Endothelial cell of umbilical vein (primary cell): ENCODE results near the gene RAX. TPM values are rescaled to one million over a fixed set of nuclear protein-coding genes. Genes with fewer than 3 reads are reported as not detected.

ENCODE experiments used
- BruUV-seq: library from RNA; stranded (reverse); fragments of 400-500 nt; replicated peaks from 2 replicates; lab custom pipeline; 2021; lab: Mats Ljungman, UMichigan
- CTCF ChIA-PET: fragments of 300-600, 350-600 bp; sonication (Branson Sonifier 250); formaldehyde crosslinking; loops from one replicate; lab custom pipeline; 2021; ENCODE audit warnings: antibody characterized with exemption, inconsistent platforms; lab: Charles Lee
- POLR2A ChIA-PET: fragments of 300-600, 350-600 bp; sonication (Branson Sonifier 250); formaldehyde crosslinking; loops from one replicate; lab custom pipeline; 2021; ENCODE audit warnings: antibody characterized with exemption, inconsistent platforms; lab: Charles Lee
- DNase-seq: peaks from one replicate; pipeline ENCODE4 v3.0.0-alpha.2; 2011; ENCODE audit warnings: low read depth, low spot score
- FAIRE-seq: peaks from 2 replicates; lab custom pipeline; 2011; peaks lifted over from hg19 to GRCh38; lab: Jason Lieb, UNC
- H2AFZ ChIP-seq: 2 replicates; pipeline ENCODE4 v1.6.0; 2012; ENCODE audit warnings: low read depth, low read length, control low read depth, inconsistent platforms
- H3K27ac ChIP-seq: 2 replicates; pipeline ENCODE4 v1.5.1; 2011; ENCODE audit warnings: low read depth, mild to moderate bottlenecking, control low read depth, low read length, moderate library complexity; ENCODE audit not compliant: insufficient read depth
- H3K27me3 ChIP-seq, 2 experiments: 2 replicates each; pipeline versions ENCODE4 v1.6.0 to v1.6.1; 2011; ENCODE audit warnings: low read length in 2 of 2, mixed read lengths in 1 of 2; ENCODE audit not compliant: control insufficient read depth in 2 of 2, insufficient read depth in 2 of 2
- H3K36me3 ChIP-seq, 2 experiments: 2 replicates in 1 of 2; 3 replicates in 1 of 2; pipeline ENCODE4 v1.5.1; 2011; ENCODE audit warnings: low read length in 2 of 2, mild to moderate bottlenecking in 1 of 2, moderate library complexity in 1 of 2; ENCODE audit not compliant: control insufficient read depth in 2 of 2, insufficient read depth in 2 of 2; ENCODE audit errors: extremely low read depth in 1 of 2
- H3K4me1 ChIP-seq: 3 replicates; pipeline ENCODE4 v1.5.1; 2011; ENCODE audit warnings: mild to moderate bottlenecking, low read length; ENCODE audit not compliant: control insufficient read depth, insufficient read depth; ENCODE audit errors: extremely low read depth
- H3K4me2 ChIP-seq: 2 replicates; pipeline ENCODE4 v1.6.1; 2011; ENCODE audit warnings: low read length, control low read depth, mixed read lengths; ENCODE audit not compliant: insufficient read depth
- H3K4me3 ChIP-seq, 3 experiments: fragments of 200-600 bp in 1 of 3; sonication (generic), shearing (Covaris generic) in 1 of 3; replicated peaks in 1 of 3; 2 replicates each; pipeline ENCODE4 v1.5.1; 2011 to 2016; ENCODE audit warnings: control low read depth in 3 of 3, low read length in 3 of 3, mild to moderate bottlenecking in 2 of 3, inconsistent platforms in 1 of 3, low read depth in 1 of 3, moderate library complexity in 1 of 3; ENCODE audit not compliant: insufficient read depth in 1 of 3
- H3K79me2 ChIP-seq: 2 replicates; pipeline ENCODE4 v1.6.0; 2012; ENCODE audit warnings: low read length, inconsistent platforms; ENCODE audit not compliant: control insufficient read depth, insufficient read depth
- H3K9ac ChIP-seq: replicated peaks from 2 replicates; pipeline ENCODE3; 2011; ENCODE audit warnings: low read length, control low read depth; ENCODE audit not compliant: insufficient read depth; ENCODE audit errors: extremely low read depth
- H3K9me1 ChIP-seq: replicated peaks from 3 replicates; pipeline ENCODE4 v1.6.0; 2011; ENCODE audit warnings: mild to moderate bottlenecking, low read length; ENCODE audit not compliant: control insufficient read depth, insufficient read depth; ENCODE audit errors: extremely low read depth
- H3K9me3 ChIP-seq: replicated peaks from 2 replicates; pipeline ENCODE4 v1.5.1; 2012; ENCODE audit warnings: low read length, inconsistent platforms; ENCODE audit not compliant: control insufficient read depth, insufficient read depth
- H4K20me1 ChIP-seq: replicated peaks from 2 replicates; pipeline ENCODE3; 2011; ENCODE audit warnings: mild to moderate bottlenecking, low read length; ENCODE audit not compliant: control insufficient read depth, insufficient read depth; ENCODE audit errors: extremely low read depth
- CTCF ChIP-seq, 2 donors: IDR thresholded peaks; 1 replicate in 1 of 2; 2 replicates in 1 of 2; pipeline ENCODE4 v1.5.1; 2011; ENCODE audit warnings: low read length in 2 of 2, mild to moderate bottlenecking in 2 of 2, moderate library complexity in 2 of 2, control low read depth in 1 of 2, inconsistent platforms in 1 of 2, low read depth in 1 of 2; ENCODE audit not compliant: insufficient read depth in 1 of 2; ENCODE audit errors: extremely low read depth in 1 of 2
- EZH2 ChIP-seq: IDR thresholded peaks from 2 replicates; pipeline ENCODE4 v1.6.1; 2012; ENCODE audit warnings: borderline replicate concordance, low read depth, mild to moderate bottlenecking, moderate library complexity, low read length, inconsistent platforms; ENCODE audit not compliant: severe bottlenecking
- FOS ChIP-seq: IDR thresholded peaks from 2 replicates; pipeline ENCODE4 v1.6.1; 2011; ENCODE audit warnings: mild to moderate bottlenecking, low read length, moderate library complexity, borderline replicate concordance; ENCODE audit not compliant: insufficient read depth
- GATA2 ChIP-seq: IDR thresholded peaks from 2 replicates; pipeline ENCODE4 v1.7.0; 2011; ENCODE audit warnings: low read depth, mild to moderate bottlenecking, moderate library complexity, mixed read lengths, low read length; ENCODE audit not compliant: insufficient read length, insufficient read depth
- JUN ChIP-seq: IDR thresholded peaks from 2 replicates; pipeline ENCODE4 v1.6.1; 2011; ENCODE audit warnings: borderline replicate concordance, low read depth; ENCODE audit not compliant: insufficient read length, insufficient read depth
- MYC ChIP-seq: IDR thresholded peaks from one replicate; pipeline ENCODE4 v1.6.1; 2011; ENCODE audit warnings: mild to moderate bottlenecking, low read depth, low read length
- POLR2A ChIP-seq: IDR thresholded peaks from 2 replicates; pipeline ENCODE4 v1.6.1; 2012; ENCODE audit warnings: low read depth, mild to moderate bottlenecking, control low read depth, low read length
- POLR2AphosphoS5 ChIP-seq: IDR thresholded peaks from 2 replicates; pipeline ENCODE4 v1.6.1; 2012; ENCODE audit warnings: low read depth, mild to moderate bottlenecking, control low read depth, low read length, moderate library complexity; ENCODE audit not compliant: insufficient read depth
- dilution Hi-C: fragments of 300-500 bp; cut with MboI; formaldehyde crosslinking; loops from one replicate; pipeline ENCODE4 v1.15.0; 2019; ENCODE audit warnings: low sequenced_read_pairs; ENCODE audit not compliant: extremely low pct_ligation_motif_present
- intact Hi-C: fragments of 100-400 bp; cut with micrococcal nuclease; formaldehyde crosslinking; loops from one replicate; pipeline ENCODE4 v1.10.0; 2022
- polyA plus RNA-seq, 4 experiments: library from polyadenylated mRNA; depleted of rRNA in 3 of 4; stranded (reverse) in 3 of 4; unstranded in 1 of 4; fragments of >200 nt; gene quantifications; 2 replicates each; pipeline versions ENCODE4 v1.2.1 to v1.2.3, GENCODE V29; 2011 to 2012; ENCODE audit warnings: missing spikeins in 1 of 4
- total RNA-seq: library from RNA; stranded (reverse); gene quantifications from 2 replicates; pipeline ENCODE4 v1.2.3, GENCODE V29; 2021
- TF ChIP-seq, protein P1 (sequence below): IDR thresholded peaks from 2 replicates; pipeline ENCODE4 v1.6.1; 2011; ENCODE audit not compliant: insufficient read depth, insufficient read length

RAX gene
- total and polyA plus RNA-seq, 2 donors (not counting 3 experiments of a cell fraction or from before 2014, with no cell fraction given): not detected

DNA sequence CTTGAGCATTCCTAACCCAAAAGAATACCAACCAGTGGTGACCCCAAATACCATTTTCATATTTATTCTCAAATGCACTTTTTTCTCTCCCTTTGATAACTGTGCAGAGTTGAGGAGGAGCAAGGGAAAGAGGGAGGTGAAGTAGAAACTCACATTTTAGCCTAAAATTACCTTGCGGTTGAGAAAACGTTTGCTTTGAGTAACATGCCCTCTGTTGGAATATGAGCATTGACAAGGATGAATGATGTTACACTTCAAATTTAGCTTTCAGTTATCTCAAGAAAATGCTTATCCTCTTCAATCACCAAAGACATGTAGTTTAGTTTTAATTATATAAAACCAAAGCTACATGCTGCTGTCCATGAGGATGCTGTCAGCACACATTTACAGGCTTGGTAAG, 50.9 kb downstream of the RAX start:
- Histone ChIP-seq H3K4me1 (no peaks in the 10 kb centered on the region), H3K79me2 (no peaks in the 10 kb centered on the region), H3K4me3 (no peak overlapping the region), H3K4me2 (no peak overlapping the region), H2AFZ (no peak overlapping the region), H3K9me3 (no peaks in the 10 kb centered on the region), H3K27me3 (peaks cover 28 to 54% of the 10 kb centered on the region in 2 experiments), H3K36me3 (no peaks in the 10 kb centered on the region), H4K20me1 (no peaks in the 10 kb centered on the region), H3K9ac (no peak overlapping the region), H3K9me1 (no peaks in the 10 kb centered on the region), H3K27ac (no peak overlapping the region)
- no peak for FAIRE-seq
- DNase-seq: no peak
- dilution Hi-C loops (no loop called here), intact Hi-C loops (no loop called here)
- ChIA-PET POLR2A (interaction anchor here (0.6 kb wide), 1 partner anchor 154 kb away, joined by 3 read pairs; no protein-coding TSS in a partner anchor), CTCF (interaction anchor here (1.2 kb wide), 2 partner anchors 27 to 86 kb away, joined by 3 to 5 read pairs; no protein-coding TSS in a partner anchor)
- TF ChIP-seq POLR2AphosphoS5: no peak
- no peak for TF ChIP-seq CTCF (IDR thresholded peaks at IDR 0.05; ENCODE audit: extremely low read depth in 1 of 2, insufficient read depth in 1 of 2, low read depth in 1 of 2, low read length in 2 of 2)
- TF ChIP-seq MYC: no peak
- TF ChIP-seq POLR2A: no peak
- no peak for TF ChIP-seq JUN
- no peak for TF ChIP-seq GATA2
- no peak for TF ChIP-seq EZH2
- TF ChIP-seq, protein P1, sequence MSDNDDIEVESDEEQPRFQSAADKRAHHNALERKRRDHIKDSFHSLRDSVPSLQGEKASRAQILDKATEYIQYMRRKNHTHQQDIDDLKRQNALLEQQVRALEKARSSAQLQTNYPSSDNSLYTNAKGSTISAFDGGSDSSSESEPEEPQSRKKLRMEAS: no peak
- TF ChIP-seq FOS: no peak
- BruUV-seq: no TSS peak
